Midbrain (tissue), 1 donor: Measurements from ENCODE around the gene SKAP1.
A peak's percentile ranks its signal among the peaks of the same experiment; 100 is the strongest.
"Not testable (repeated sequence)": the region's sequence is repeated elsewhere in the genome, so short reads cannot be mapped to it uniquely, and the experiment has no call there.

Source experiments
- DNase-seq: peaks from one replicate; lab custom pipeline; 2025; lab: John Stamatoyannopoulos, UW

SKAP1 gene

GRCh38 chr17:48373130-48373830 lies 56.7 kb downstream of the SKAP1 start:
- DNase-seq: no peak

- not testable (repeated sequence) for DNase-seq
Measured at GRCh38 chr17:48368967-48369366, 61.0 kb downstream of the SKAP1 start.

- no peak for DNase-seq
Measured at GRCh38 chr17:48368352-48368908, 61.6 kb downstream of the SKAP1 start.

GRCh38 chr17:48363161-48363560 lies 66.9 kb downstream of the SKAP1 start:
- DNase-seq: no peak

GRCh38 chr17:48360861-48361633 lies 69.0 kb downstream of the SKAP1 start:
- not testable (repeated sequence) for DNase-seq

- DNase-seq: no peak
Measured at GRCh38 chr17:48357779-48358602, 72.0 kb downstream of the SKAP1 start.

- DNase-seq: no peak
Measured at GRCh38 chr17:48356866-48357265, 73.1 kb downstream of the SKAP1 start.

GRCh38 chr17:48352630-48353029 lies 77.4 kb downstream of the SKAP1 start:
- no peak for DNase-seq

GRCh38 chr17:48351911-48352332 lies 78.1 kb downstream of the SKAP1 start:
- no peak for DNase-seq

GRCh38 chr17:48348352-48348751 lies 81.7 kb downstream of the SKAP1 start:
- DNase-seq: no peak

GRCh38 chr17:48347177-48347576 lies 82.8 kb downstream of the SKAP1 start:
- DNase-seq: no peak

GRCh38 chr17:48344251-48344650 lies 85.8 kb downstream of the SKAP1 start:
- DNase-seq: no peak

GRCh38 chr17:48340916-48341315 lies 89.1 kb downstream of the SKAP1 start:
- DNase-seq: no peak

GRCh38 chr17:48338720-48339119 lies 91.3 kb downstream of the SKAP1 start:
- DNase-seq: no peak

- DNase-seq: not testable (repeated sequence)
Measured at GRCh38 chr17:48337903-48338302, 92.1 kb downstream of the SKAP1 start.

- DNase-seq: no peak
Measured at GRCh38 chr17:48336986-48337385, 93.0 kb downstream of the SKAP1 start.

- peak; percentile 55 for DNase-seq
Measured at GRCh38 chr17:48335858-48336500, 94.0 kb downstream of the SKAP1 start.

- DNase-seq: no peak
Measured at GRCh38 chr17:48335146-48335784, 94.7 kb downstream of the SKAP1 start.

- no peak for DNase-seq
Measured at GRCh38 chr17:48333034-48333530, 96.9 kb downstream of the SKAP1 start.

GRCh38 chr17:48330887-48331286 lies 99.1 kb downstream of the SKAP1 start:
- no peak for DNase-seq

- no peak for DNase-seq
Measured at GRCh38 chr17:48330421-48330820, 99.6 kb downstream of the SKAP1 start.
